H9 (cell line): ENCODE data around the gene PERP. TPM values are rescaled to one million over a fixed set of nuclear protein-coding genes. Genes with fewer than 3 reads are reported as not detected.

ENCODE experiments used
- DNase-seq: peaks from one replicate; pipeline ENCODE4 v3.0.0-alpha.2; 2017
- H2AFZ ChIP-seq: one replicate; pipeline ENCODE4 v1.6.1; 2013; ENCODE audit warnings: mild to moderate bottlenecking, low read length, control low read depth, moderate library complexity
- H2AK5ac ChIP-seq: 2 replicates; pipeline ENCODE4 v1.6.1; 2013; ENCODE audit warnings: low read length, control low read depth, mixed read lengths; ENCODE audit not compliant: insufficient read length
- H2BK120ac ChIP-seq: one replicate; pipeline ENCODE4 v1.6.1; 2013; ENCODE audit warnings: low read depth, mild to moderate bottlenecking, low read length, control low read depth, inconsistent platforms; ENCODE audit not compliant: poor library complexity, severe bottlenecking
- H2BK12ac ChIP-seq: 2 replicates; pipeline ENCODE4 v1.6.1; 2013; ENCODE audit warnings: low read length, control low read depth, mixed read lengths, low read depth; ENCODE audit not compliant: insufficient read length
- H2BK15ac ChIP-seq: 2 replicates; pipeline ENCODE4 v1.6.1; 2013; ENCODE audit warnings: low read depth, low read length, control low read depth
- H2BK20ac ChIP-seq: one replicate; pipeline ENCODE4 v1.6.1; 2013; ENCODE audit warnings: low read depth, mild to moderate bottlenecking, low read length, control low read depth, inconsistent platforms; ENCODE audit not compliant: poor library complexity, severe bottlenecking
- H2BK5ac ChIP-seq: 2 replicates; pipeline ENCODE4 v1.6.1; 2013; ENCODE audit warnings: low read length, control low read depth, mixed read lengths; ENCODE audit not compliant: insufficient read length
- H3K14ac ChIP-seq: 2 replicates; pipeline ENCODE4 v1.6.1; 2013; ENCODE audit warnings: low read length, control low read depth; ENCODE audit not compliant: insufficient read depth
- H3K18ac ChIP-seq: 2 replicates; pipeline ENCODE4 v1.6.1; 2013; ENCODE audit warnings: low read depth, mild to moderate bottlenecking, mixed read lengths, low read length, control low read depth; ENCODE audit not compliant: insufficient read length
- H3K23ac ChIP-seq: 2 replicates; pipeline ENCODE4 v1.6.1; 2013; ENCODE audit warnings: low read length, control low read depth, mixed read lengths, low read depth; ENCODE audit not compliant: insufficient read length
- H3K23me2 ChIP-seq: 2 replicates; pipeline ENCODE4 v1.6.1; 2013; ENCODE audit warnings: low read depth, mild to moderate bottlenecking, mixed read lengths, low read length, control low read depth; ENCODE audit not compliant: insufficient read length, poor library complexity, severe bottlenecking
- H3K27ac ChIP-seq: 2 replicates; pipeline ENCODE4 v1.5.1; 2013; ENCODE audit warnings: low read length, control low read depth, mixed read lengths, low read depth; ENCODE audit not compliant: insufficient read length
- H3K27me3 ChIP-seq: 2 replicates; pipeline ENCODE4 v1.6.1; 2013; ENCODE audit warnings: low read length, control low read depth, inconsistent platforms; ENCODE audit not compliant: insufficient read depth
- H3K4ac ChIP-seq: 2 replicates; pipeline ENCODE4 v1.6.1; 2013; ENCODE audit warnings: low read depth, mild to moderate bottlenecking, control low read depth, inconsistent platforms, low read length, moderate library complexity
- H3K4me1 ChIP-seq: 2 replicates; pipeline ENCODE4 v1.6.1; 2013; ENCODE audit warnings: low read length, control low read depth, inconsistent platforms; ENCODE audit not compliant: insufficient read depth
- H3K4me2 ChIP-seq: 2 replicates; pipeline ENCODE4 v1.6.1; 2013; ENCODE audit warnings: low read length, control low read depth, mixed read lengths; ENCODE audit not compliant: insufficient read length, insufficient read depth
- H3K56ac ChIP-seq: 2 replicates; pipeline ENCODE4 v1.6.1; 2013; ENCODE audit warnings: low read depth, mild to moderate bottlenecking, mixed read lengths, low read length, control low read depth; ENCODE audit not compliant: insufficient read length
- H3K79me1 ChIP-seq: 2 replicates; pipeline ENCODE4 v1.6.1; 2013; ENCODE audit warnings: low read depth, mild to moderate bottlenecking, moderate library complexity, low read length, control low read depth, inconsistent platforms; ENCODE audit not compliant: insufficient read depth, poor library complexity, severe bottlenecking
- H3K79me2 ChIP-seq: 2 replicates; pipeline ENCODE4 v1.6.1; 2013; ENCODE audit warnings: low read length, control low read depth, inconsistent platforms; ENCODE audit not compliant: insufficient read depth
- H3K9ac ChIP-seq: 2 replicates; pipeline ENCODE4 v1.6.1; 2013; ENCODE audit warnings: low read length, control low read depth, mixed read lengths; ENCODE audit not compliant: insufficient read length; ENCODE audit errors: extremely low read depth
- H3K9me3 ChIP-seq: one replicate; pipeline ENCODE4 v1.6.1; 2013; ENCODE audit warnings: low read depth, low read length, inconsistent platforms; ENCODE audit not compliant: control insufficient read depth
- H3T11ph ChIP-seq: one replicate; pipeline ENCODE4 v1.6.1; 2013; ENCODE audit warnings: mild to moderate bottlenecking, low read length, control low read depth, inconsistent platforms
- H4K20me1 ChIP-seq: one replicate; pipeline ENCODE4 v1.6.1; 2013; ENCODE audit not compliant: control insufficient read depth, insufficient read length, insufficient read depth
- H4K5ac ChIP-seq: 2 replicates; pipeline ENCODE4 v1.6.1; 2013; ENCODE audit warnings: low read depth, mild to moderate bottlenecking, mixed read lengths, low read length, control low read depth; ENCODE audit not compliant: insufficient read length
- H4K8ac ChIP-seq: replicated peaks from 2 replicates; pipeline ENCODE4 v1.6.1; 2013; ENCODE audit warnings: low read length, control low read depth, mixed read lengths, low read depth; ENCODE audit not compliant: insufficient read length
- H4K91ac ChIP-seq: 2 replicates; pipeline ENCODE4 v1.6.1; 2013; ENCODE audit warnings: low read depth, mild to moderate bottlenecking, moderate library complexity, mixed read lengths, low read length, control low read depth; ENCODE audit not compliant: insufficient read length
- H3K27ac Mint-ChIP-seq, 3 experiments: 2 replicates in 2 of 3; 3 replicates in 1 of 3; pipeline ENCODE4 v1.8.0; 2020 to 2021; ENCODE audit warnings: mixed read lengths in 3 of 3, mild to moderate bottlenecking in 1 of 3, moderate library complexity in 1 of 3
- H3K27me3 Mint-ChIP-seq: 2 replicates; pipeline ENCODE4 v1.8.0; 2021; ENCODE audit warnings: low read depth, mild to moderate bottlenecking, moderate library complexity, mixed read lengths
- H3K36me3 Mint-ChIP-seq, 3 experiments: 2 replicates in 2 of 3; 3 replicates in 1 of 3; pipeline ENCODE4 v1.8.0; 2020 to 2021; ENCODE audit warnings: low read depth in 3 of 3, mixed read lengths in 3 of 3; ENCODE audit not compliant: insufficient read depth in 1 of 3
- H3K4me1 Mint-ChIP-seq, 2 experiments: 2 replicates each; pipeline ENCODE4 v1.8.0; 2020; ENCODE audit warnings: mixed read lengths in 2 of 2
- H3K4me3 Mint-ChIP-seq, 2 experiments: 2 replicates in 1 of 2; 3 replicates in 1 of 2; pipeline ENCODE4 v1.8.0; 2020 to 2021; ENCODE audit warnings: mild to moderate bottlenecking in 2 of 2, mixed read lengths in 2 of 2, moderate library complexity in 1 of 2
- H3K9me3 Mint-ChIP-seq, 2 experiments: 2 replicates in 1 of 2; 3 replicates in 1 of 2; pipeline ENCODE4 v1.8.0; 2020; ENCODE audit warnings: mild to moderate bottlenecking in 2 of 2, mixed read lengths in 2 of 2, moderate library complexity in 1 of 2
- CTCF ChIP-seq: fragments of 200-600 bp; sonication (generic); conservative IDR thresholded peaks from 3 replicates; pipeline ENCODE4 v1.8.0; 2021; ENCODE audit warnings: antibody characterized with exemption, mild to moderate bottlenecking
- WGBS: extraction: QIAGEN DNeasy Blood & Tissue Kit; methylation state at CpG from one replicate; pipeline ENCODE4 v1.1.7; 2013; ENCODE audit warnings: missing lambda C conversion rate, low lambda C conversion rate, mixed read lengths; ENCODE audit not compliant: insufficient read length; ENCODE audit errors: extremely low coverage; 5-methylcytosine and 5-hydroxymethylcytosine counted together
- total RNA-seq: library from RNA; stranded (reverse); gene quantifications from 2 replicates; pipeline ENCODE4 v1.2.1, GENCODE V29; 2021

The PERP gene
- total RNA-seq, 1 experiment from 2014 or later, result 28.7 TPM

GRCh38 chr6:138093632-138094031 is 13.6 kb downstream of the PERP start:
- Histone ChIP-seq H3K27me3 (no peaks in the 10 kb centered on the region), H3K79me2 (no peaks in the 10 kb centered on the region), H3K9me3 (no peaks in the 10 kb centered on the region), H2AFZ (no peak overlapping the region), H3K4me2 (no peak overlapping the region), H3K18ac (no peak overlapping the region), H2BK20ac (no peak overlapping the region), H2AK5ac (no peak overlapping the region), H3K23me2 (no peaks in the 10 kb centered on the region), H2BK5ac (no peak overlapping the region), H3T11ph (no peak overlapping the region), H4K91ac (no peak overlapping the region), H3K9ac (no peak overlapping the region), H3K4ac (no peak overlapping the region), H4K5ac (no peak overlapping the region), H2BK12ac (no peak overlapping the region), H3K23ac (no peak overlapping the region), H3K4me1 (no peaks in the 10 kb centered on the region), H3K14ac (no peak overlapping the region), H3K79me1 (no peaks in the 10 kb centered on the region), H3K56ac (no peak overlapping the region), H4K8ac (no peak overlapping the region), H2BK120ac (no peak overlapping the region), H3K27ac (no peak overlapping the region), H2BK15ac (no peak overlapping the region), H4K20me1 (no peaks in the 10 kb centered on the region)
- DNase-seq, result no peak
- WGBS, result no CpG with 5 or more reads among the region's 2 CpGs
- no peak for TF ChIP-seq CTCF
- Mint-ChIP-seq H3K9me3 (peaks cover 2 to 4% of the 10 kb centered on the region in 2 experiments; a peak in 3 of 5 replicates), H3K27ac (no peak overlapping the region), H3K4me1 (peaks cover 8 to 9% of the 10 kb centered on the region in 2 experiments), H3K4me3 (no peak overlapping the region), H3K36me3 (peaks cover 16 to 49% (median 33%) of the 10 kb centered on the region in 3 experiments), H3K27me3 (no peaks in the 10 kb centered on the region)
